ENCODE measurements around the gene TIGD6.

DNA sequence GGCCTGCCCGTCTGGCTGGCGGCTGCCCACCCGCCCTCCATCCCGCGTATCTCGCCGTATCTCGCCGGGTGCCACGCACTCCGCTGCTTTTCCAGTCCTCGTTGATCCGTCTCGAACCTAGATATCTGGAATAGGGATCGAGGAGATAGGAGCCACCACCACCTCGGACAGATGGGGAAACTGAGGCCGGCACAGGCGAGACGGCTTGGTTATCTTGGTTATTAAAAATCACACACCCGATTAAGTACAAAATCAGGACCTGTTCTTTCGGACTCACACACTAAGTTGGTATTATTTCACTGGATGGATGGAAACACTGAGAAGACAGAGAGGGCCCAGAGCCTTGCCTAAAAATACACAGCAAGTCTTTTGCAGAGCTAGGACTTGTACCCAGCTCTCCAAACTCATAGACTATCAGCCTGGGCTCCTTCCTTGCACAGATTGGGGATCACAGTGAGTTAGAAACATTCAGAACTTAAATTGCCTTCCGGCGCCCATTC lies 39.2 kb downstream of the TIGD6 start:
- TF ChIP-seq RUNX3 (IDR thresholded peaks at IDR 0.05; ENCODE audit: low read length), result no peak
- TF ChIP-seq, protein P1, sequence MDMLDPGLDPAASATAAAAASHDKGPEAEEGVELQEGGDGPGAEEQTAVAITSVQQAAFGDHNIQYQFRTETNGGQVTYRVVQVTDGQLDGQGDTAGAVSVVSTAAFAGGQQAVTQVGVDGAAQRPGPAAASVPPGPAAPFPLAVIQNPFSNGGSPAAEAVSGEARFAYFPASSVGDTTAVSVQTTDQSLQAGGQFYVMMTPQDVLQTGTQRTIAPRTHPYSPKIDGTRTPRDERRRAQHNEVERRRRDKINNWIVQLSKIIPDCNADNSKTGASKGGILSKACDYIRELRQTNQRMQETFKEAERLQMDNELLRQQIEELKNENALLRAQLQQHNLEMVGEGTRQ (IDR thresholded peaks at IDR 0.05; ENCODE audit: borderline replicate concordance, low read depth, low read length), result no peak
- TF ChIP-seq, protein P2, sequence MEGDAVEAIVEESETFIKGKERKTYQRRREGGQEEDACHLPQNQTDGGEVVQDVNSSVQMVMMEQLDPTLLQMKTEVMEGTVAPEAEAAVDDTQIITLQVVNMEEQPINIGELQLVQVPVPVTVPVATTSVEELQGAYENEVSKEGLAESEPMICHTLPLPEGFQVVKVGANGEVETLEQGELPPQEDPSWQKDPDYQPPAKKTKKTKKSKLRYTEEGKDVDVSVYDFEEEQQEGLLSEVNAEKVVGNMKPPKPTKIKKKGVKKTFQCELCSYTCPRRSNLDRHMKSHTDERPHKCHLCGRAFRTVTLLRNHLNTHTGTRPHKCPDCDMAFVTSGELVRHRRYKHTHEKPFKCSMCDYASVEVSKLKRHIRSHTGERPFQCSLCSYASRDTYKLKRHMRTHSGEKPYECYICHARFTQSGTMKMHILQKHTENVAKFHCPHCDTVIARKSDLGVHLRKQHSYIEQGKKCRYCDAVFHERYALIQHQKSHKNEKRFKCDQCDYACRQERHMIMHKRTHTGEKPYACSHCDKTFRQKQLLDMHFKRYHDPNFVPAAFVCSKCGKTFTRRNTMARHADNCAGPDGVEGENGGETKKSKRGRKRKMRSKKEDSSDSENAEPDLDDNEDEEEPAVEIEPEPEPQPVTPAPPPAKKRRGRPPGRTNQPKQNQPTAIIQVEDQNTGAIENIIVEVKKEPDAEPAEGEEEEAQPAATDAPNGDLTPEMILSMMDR (IDR thresholded peaks at IDR 0.05 in 2 of 3, conservative IDR thresholded peaks at IDR 0.05 in 1 of 3; ENCODE audit: control insufficient read depth in 2 of 3, extremely low read depth in 1 of 3, insufficient read depth in 1 of 3, low read depth in 3 of 3, low read length in 3 of 3), result no peak
- TF ChIP-seq RAD21 (IDR thresholded peaks at IDR 0.05; ENCODE audit: insufficient read depth, low read depth, low read length), result no peak
- no peak for TF ChIP-seq BRCA1 (IDR thresholded peaks at IDR 0.05; ENCODE audit: low read depth, low read length)
- TF ChIP-seq CREB1 (IDR thresholded peaks at IDR 0.05; ENCODE audit: low read depth), result no peak
- no peak for TF ChIP-seq SIN3A (IDR thresholded peaks at IDR 0.05; ENCODE audit: low read depth, low read length)
- TF ChIP-seq POLR2AphosphoS5 (IDR thresholded peaks at IDR 0.05; ENCODE audit: low read length), result no peak
- TF ChIP-seq POLR2A (IDR thresholded peaks at IDR 0.05; ENCODE audit: low read depth, low read length), result no peak
- no peak for TF ChIP-seq RFX5 (IDR thresholded peaks at IDR 0.05; ENCODE audit: low read depth, low read length)
- TF ChIP-seq TCF3 (IDR thresholded peaks at IDR 0.05; ENCODE audit: borderline replicate concordance, insufficient read depth, low read depth, low read length), result no peak

All from GM12878 (cell line).